Activated CD4-positive, alpha-beta T cell treated with anti-CD3 and anti-CD28 coated beads for 48 hours (primary cell): ENCODE results near the gene TRPV6.

Experiments used
- DNase-seq: peaks from one replicate; pipeline ENCODE4 v3.0.0-alpha.2; 2020

Gene TRPV6

GRCh38 chr7:142906643-142907042 is 21.1 kb upstream of the TRPV6 start:
- no peak for DNase-seq

GRCh38 chr7:142905759-142906158 is 20.2 kb upstream of the TRPV6 start:
- no peak for DNase-seq

- DNase-seq, result no peak
These were observed 18.6 kb upstream of the TRPV6 start for GRCh38 chr7:142904128-142904527.

GRCh38 chr7:142901426-142902259 is 16.1 kb upstream of the TRPV6 start:
- DNase-seq, result no peak

GRCh38 chr7:142899661-142900060 is 14.1 kb upstream of the TRPV6 start:
- no peak for DNase-seq

GRCh38 chr7:142898377-142899170 is 13.0 kb upstream of the TRPV6 start:
- DNase-seq, result no peak

GRCh38 chr7:142897691-142898090 is 12.1 kb upstream of the TRPV6 start:
- DNase-seq, result no peak

- DNase-seq, result no peak
These were observed 11.3 kb upstream of the TRPV6 start for GRCh38 chr7:142896741-142897379.

GRCh38 chr7:142896151-142896550 is 10.6 kb upstream of the TRPV6 start:
- DNase-seq, result no peak

GRCh38 chr7:142894985-142895593 is 9.5 kb upstream of the TRPV6 start:
- DNase-seq, result no peak

- DNase-seq, result no peak
These were observed 8.8 kb upstream of the TRPV6 start for GRCh38 chr7:142894112-142894984.

- no peak for DNase-seq
These were observed 7.4 kb upstream of the TRPV6 start for GRCh38 chr7:142892951-142893350.

GRCh38 chr7:142891490-142892082 is 6.0 kb upstream of the TRPV6 start:
- DNase-seq, result no peak

GRCh38 chr7:142890874-142891485 is 5.4 kb upstream of the TRPV6 start:
- no peak for DNase-seq

GRCh38 chr7:142889816-142890215 is 4.3 kb upstream of the TRPV6 start:
- no peak for DNase-seq

GRCh38 chr7:142887282-142888015 is 1.9 kb upstream of the TRPV6 start:
- DNase-seq, result no peak

GRCh38 chr7:142886866-142887265 is 1.3 kb upstream of the TRPV6 start:
- no peak for DNase-seq

- DNase-seq, result no peak
These were observed 1.3 kb downstream of the TRPV6 start for GRCh38 chr7:142884286-142884640.

- DNase-seq, result no peak
These were observed 1.8 kb downstream of the TRPV6 start for GRCh38 chr7:142883571-142884285.

- no peak for DNase-seq
These were observed 2.4 kb downstream of the TRPV6 start for GRCh38 chr7:142883145-142883544.
